Stimulated activated CD4-positive, alpha-beta T cell treated with anti-CD3 and anti-CD28 coated beads, Interleukin-12 subunit alpha, Interleukin-12 subunit beta, amount 100 ng/mL, for 24 hours (primary cell): Measurements from ENCODE around the gene SPACA5.
"Not testable (repeated sequence)": the region's sequence is repeated elsewhere in the genome, so short reads cannot be mapped to it uniquely, and the experiment has no call there.

Experiments
- DNase-seq, 2 experiments: peaks; one replicate each; pipeline ENCODE4 v3.0.0-alpha.2; 2020; ENCODE audit warnings: low read depth in 2 of 2

Gene SPACA5

DNA sequence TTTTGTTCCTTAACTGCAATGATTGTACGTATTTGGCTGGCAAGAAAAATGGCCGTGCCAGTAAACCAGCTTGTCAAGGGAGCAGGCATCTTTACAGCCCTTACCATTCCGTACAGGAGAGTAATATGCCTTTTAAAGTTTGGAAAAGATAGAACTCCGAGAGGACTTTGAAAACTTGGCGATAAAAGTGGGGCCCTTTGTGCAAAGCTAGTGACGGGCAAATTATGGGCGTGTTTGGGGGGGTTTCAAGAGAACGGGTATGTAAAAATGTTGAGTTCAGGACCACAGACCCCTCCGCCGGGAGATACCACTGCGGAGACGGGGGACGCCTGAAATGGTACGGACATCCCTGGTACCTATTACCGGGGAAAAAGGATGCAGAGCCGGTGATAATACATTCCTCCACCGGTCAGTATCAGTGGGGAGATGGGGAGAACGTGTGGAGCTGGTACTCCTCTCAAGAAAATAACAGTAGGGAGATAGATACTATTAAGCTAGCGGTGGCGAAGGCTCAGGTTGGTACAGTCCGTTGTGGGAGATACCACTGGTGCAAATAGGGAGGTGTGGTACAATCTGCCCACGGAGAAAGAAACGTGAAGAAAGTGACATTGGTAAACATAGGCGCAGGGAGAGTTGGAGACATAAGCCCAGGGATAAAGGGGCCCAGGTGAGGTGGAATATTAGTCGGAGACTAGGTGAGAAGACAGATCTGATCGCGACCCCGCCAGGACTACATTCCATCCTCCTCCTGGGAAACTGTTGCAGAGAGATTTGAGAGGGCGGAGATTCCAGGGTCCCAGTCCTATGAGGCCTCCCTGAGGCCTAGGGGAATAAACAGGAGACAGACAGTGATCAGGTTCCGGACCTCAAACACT lies 14.5 kb downstream of the SPACA5 start:
- DNase-seq, result peak; percentile 48 to 69

DNA sequence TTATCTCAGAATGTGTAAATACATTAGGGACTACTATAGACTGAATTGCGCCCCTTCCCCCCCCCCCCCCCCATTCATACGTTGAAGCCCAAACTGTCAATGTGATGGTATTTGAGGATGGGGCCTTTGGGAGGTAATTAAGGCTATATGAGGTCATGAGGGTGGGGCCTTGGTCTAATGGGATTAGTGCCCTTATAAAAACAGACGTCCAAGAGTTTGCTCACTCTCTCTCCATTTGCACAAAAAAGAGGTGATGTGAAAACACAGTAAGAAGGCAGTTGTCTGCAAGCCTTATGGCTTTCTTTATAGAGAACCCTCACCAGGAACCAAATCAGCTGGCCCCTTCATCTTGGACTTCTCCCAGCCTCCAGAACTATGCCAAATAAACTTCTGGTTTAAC lies 15.3 kb downstream of the SPACA5 start:
- no peak for DNase-seq

DNA sequence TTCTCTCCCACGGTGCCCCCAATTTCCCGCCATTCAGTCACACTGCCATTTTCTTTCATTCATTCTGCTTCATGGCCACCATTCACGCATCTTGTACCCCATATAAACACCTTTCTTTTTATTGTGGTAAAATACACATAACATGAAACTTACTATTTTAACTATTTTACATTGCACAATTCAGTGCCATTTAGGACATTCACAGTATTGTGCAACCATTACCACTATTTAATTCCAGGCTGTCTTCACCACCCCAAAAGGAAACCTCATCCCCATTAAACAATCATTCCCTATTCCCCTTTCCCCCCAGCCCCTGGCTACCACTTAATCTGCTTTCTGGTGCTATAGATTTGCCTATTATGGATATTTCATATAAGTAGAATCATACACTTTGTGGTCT lies 15.9 kb downstream of the SPACA5 start:
- no peak for DNase-seq

DNA sequence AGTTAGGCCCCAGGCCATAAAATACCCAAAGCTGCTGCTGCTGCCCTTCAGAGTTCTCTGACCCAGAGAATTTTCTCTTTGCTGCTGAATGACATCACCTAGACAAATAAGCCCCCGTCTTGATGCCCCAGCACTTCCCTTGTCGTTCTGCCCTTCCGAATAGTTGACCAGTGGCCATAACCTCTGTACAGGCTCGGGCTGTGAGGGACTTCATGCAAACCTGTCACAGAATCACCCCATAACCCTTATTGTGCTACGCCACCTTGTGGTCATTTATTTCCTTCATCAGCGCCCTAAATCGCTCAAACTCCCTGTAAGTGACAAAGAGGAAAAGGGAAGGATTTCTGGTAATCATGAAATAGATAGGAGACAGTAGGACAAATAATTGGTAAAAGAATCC lies 18.8 kb downstream of the SPACA5 start:
- DNase-seq, result no peak

DNA sequence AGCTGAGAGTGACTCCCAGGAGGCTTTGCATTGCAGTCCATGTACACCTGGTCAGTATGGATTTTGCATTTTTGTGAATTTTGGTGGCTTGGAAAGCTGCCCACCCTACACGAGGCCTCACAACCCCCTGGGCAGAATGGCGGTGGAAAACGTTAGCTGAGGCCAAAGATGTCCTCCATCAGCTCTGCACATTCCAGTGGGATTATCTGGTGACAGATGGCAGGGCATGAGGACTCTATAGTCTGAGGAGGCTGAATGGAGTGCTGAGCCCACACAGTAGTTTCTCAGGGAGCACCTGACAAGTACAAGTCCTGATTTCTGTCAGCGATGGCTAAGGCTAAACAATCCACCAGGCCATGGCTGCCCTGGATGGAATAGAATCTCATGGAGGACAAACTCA lies 20.8 kb downstream of the SPACA5 start:
- not testable (repeated sequence) for DNase-seq

DNA sequence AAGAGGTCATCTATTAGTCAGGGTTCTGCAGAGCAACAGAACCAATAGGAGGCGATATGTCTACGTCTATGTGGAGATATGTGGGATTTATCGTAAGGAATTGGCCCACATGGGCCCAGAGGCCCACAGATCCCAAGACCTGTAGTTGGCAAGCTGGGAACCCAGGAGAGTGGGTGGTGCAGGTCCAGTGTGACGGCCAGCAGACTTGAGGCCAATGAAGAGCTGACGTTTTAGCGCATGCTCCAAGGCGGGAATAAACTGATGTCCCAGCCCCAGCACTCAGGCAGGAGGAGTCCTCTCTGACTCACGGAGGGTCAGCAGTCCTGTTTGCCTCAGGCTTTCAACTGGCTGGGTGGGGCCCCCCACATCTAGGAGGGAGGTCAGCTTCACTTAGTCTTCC lies 21.3 kb downstream of the SPACA5 start:
- no peak for DNase-seq

DNA sequence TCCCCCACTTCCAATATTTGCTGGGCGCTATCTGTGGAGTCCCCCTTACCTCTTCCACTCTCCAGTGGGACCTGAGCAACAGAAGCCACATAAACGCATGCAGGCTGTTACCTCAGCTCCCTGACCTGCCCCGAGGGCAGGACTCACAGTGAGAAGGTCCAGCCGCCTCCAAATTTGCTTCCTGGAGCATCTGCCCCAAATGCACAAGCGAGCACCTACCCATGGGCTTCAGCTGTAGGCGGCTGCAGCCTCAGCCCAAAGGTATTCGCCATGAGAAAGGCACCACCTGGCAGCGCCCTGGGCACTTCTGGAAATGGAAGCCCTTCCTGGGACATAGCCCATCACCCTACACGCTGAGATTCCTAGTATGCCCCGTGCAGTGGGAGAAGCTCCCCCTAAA lies 23.4 kb downstream of the SPACA5 start:
- no peak for DNase-seq

DNA sequence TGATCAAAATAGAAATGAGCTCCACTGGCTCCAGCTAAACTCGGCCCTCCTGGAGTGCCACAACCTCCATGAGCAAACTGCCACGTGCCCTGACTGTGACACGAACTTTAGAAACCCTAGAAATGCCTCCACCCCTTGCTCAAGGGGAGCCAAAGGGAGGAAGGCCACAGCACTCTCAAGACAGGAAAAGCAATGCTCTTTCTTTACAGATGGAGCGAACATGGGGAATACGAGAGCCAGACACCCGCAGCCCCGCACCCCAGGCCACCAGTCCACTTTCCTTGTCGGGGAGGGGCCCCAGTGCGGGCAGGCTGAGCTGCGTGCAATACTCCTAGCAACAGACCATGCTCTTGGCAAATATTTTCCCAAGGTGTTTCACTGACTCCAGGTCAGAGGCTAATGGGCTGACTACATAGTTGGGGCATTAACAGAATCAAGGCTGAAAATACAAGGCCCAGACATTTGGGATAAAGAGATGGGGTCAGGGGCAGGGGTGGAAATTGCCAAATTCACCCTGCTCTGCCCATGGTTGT lies 23.9 kb downstream of the SPACA5 start:
- DNase-seq, result not testable (repeated sequence)

DNA sequence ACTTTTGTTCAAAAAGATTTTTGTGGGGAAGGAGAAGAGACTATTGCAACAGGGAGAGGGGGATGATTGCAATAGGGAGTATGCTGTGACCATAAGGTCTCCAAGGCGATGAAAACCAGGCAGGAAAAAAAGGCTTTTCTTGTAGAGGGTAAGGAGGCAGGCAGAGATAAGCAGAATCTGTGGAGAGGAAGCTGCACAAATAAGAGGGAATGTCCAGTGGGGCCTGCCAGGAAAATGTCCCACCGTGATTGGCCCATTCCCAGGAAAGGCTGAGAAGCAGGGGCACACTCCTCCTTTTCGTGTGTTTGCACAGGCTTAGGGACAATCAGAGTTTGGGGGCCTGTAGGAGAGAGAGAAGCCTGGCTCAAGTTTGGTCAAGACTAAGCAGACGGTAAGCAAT lies 29.1 kb downstream of the SPACA5 start:
- DNase-seq, result no peak

DNA sequence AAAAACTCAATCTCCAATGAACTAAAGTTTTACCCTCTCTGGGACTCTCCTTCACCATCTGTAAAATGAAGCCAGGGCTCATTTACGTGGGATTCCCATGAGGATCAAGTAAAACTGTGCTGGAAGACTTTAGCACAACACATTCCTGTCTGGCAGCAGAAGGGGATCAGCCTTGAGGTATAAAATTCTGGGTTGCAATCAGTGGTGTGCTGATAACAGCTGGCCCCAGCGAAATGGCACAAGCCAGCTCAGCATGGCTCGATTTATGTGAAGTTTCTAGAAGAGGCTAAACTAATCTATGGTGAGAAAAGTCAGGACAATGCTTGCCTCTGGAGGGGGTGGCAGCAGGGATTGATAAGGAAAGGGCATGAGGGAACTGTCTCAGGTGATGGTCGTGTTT lies 36.3 kb downstream of the SPACA5 start:
- no peak for DNase-seq

DNA sequence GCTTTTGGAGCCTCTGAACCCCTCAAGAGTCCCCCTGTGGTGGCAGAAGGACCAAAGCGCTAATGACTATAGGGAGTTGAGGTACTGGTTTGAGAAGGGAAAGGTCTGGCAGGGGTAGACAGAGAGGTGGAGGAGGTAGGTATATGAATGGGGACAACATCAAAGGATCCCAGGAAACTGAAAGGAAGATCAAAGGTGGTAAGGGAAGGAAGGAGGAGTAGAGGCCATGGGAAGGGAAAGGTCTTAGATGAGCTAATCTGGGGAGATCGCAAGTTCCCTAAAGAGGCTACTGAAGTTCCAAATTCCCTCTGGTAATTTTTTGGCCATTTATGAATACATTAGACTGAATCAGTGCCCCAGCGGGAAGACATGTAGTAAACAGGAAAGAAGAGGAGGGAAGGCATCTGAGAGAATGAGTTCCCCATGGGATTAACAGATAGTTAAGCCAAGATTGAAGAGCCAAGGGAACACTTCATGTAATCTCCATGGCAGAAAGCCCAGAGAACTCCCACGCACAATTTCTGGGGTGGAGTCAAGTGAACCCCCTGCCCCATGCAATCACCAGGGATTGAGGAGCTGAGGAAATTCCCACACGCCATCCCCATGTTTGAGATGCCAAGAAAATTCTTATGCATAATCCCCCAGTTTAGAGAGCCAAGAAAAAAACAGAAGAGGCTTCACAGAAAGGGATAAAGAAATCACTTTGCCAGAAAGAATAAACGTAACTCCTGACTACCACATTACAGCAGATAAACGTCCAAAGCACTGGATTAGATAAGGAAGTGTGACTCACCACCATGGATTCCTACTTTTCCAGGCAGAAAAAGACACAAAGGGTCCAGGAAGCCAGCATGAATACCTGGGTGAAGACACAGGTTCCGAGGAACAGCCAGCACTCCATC lies 38.9 kb downstream of the SPACA5 start:
- DNase-seq, result no peak

DNA sequence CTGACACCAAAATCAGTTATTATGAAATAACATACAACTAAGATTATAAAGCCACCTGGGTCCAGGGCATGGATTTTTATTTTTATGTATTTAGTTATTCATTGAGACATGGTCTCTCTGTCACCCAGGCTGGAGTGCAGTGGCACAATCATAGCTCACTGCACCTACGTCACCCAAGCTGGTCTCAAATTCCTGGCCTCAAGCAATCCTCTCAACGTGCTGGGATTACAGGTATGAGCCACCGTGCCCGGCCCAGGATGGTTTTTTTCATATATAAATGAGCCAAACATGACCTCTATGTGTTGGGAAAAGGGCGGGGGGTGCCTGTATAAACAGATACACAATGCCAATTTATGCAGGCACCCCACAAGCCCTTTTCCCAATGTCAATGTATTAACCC lies 40.1 kb downstream of the SPACA5 start:
- DNase-seq, result no peak

DNA sequence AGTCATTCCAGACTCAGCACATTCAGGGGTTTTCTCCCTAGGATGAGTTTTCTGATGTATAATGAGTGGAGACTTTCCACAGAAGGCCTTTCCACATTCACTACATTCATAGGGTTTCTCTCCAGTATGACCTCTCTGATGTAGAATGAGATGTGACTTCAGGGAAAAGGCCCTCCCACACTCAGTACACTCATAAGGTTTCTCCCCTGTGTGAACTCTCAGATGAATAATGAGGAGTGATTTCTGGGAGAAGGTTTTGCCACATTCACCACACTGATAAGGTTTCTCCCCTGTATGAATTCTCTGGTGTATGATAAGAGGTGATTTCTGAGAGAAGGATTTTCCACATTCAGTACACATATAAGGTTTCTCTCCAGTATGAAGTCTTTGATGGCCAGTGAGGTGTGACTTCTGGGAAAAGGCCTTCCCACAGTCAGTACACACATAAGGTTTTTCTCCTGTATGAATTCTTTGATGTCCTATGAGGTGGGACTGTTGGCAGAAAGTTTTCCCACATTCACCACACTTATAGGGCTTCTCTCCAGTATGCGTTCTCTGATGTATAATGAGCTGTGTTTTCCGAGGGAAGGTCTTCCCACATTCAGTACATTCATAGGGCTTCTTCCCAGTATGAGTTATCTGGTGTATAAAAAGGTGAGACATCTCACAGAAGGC lies 52.0 kb downstream of the SPACA5 start:
- DNase-seq, result no peak

DNA sequence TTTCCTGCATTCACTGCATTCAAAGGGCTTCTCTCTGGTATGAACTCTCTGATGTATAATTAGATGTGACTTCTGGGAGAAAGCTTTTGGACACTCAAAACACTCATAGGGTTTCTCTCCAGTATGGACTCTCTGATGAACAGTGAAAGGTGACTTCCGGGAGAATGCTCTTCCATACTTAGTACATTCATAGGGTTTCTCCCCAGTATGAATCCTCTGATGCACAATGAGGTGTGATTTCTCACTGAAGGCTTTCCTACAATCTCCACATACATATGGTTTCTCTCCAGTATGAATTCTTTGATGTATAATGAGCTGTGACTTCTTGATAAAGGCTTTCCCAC lies 52.5 kb downstream of the SPACA5 start:
- no peak for DNase-seq
